HepG2 (cell line): ENCODE measurements around the gene MAGEH1. TPM values are rescaled to one million over a fixed set of nuclear protein-coding genes. Genes with fewer than 3 reads are reported as not detected.

Experiments
- ATAC-seq: fragments of 200-7000 bp; cut with Tn5 transposase; 3 replicates; pipeline ENCODE4 v1.9.1; 2020; ENCODE audit warnings: mild to moderate bottlenecking, moderate library complexity
- BruUV-seq: library from RNA; stranded (reverse); fragments of 400-500 nt; replicated peaks from 2 replicates; lab custom pipeline; 2021; lab: Mats Ljungman, UMichigan
- CTCF ChIA-PET: fragments of 300-600 bp; formaldehyde crosslinking; extraction: SDS; loops from one replicate; lab custom pipeline; 2021; ENCODE audit warnings: low total read pairs, inconsistent platforms, low intra/inter-chr PET ratio; lab: Yijun Ruan, JAX
- POLR2A ChIA-PET: fragments of 350-600 bp; sonication (Branson Sonifier 250); formaldehyde crosslinking; loops from one replicate; lab custom pipeline; 2020; ENCODE audit warnings: antibody characterized with exemption, inconsistent platforms; lab: Yijun Ruan, JAX
- DNase-seq: peaks from one replicate; pipeline ENCODE4 v3.0.0-alpha.2; 2015; ENCODE audit warnings: low spot score
- FAIRE-seq: peaks from 3 replicates; lab custom pipeline; 2011; peaks lifted over from hg19 to GRCh38; lab: Jason Lieb, UNC
- H2AFZ ChIP-seq: one replicate; pipeline ENCODE4 v1.6.1; 2011; ENCODE audit warnings: low read length, inconsistent platforms
- H3K27ac ChIP-seq: fragments of 300-600 bp; 3 replicates; pipeline ENCODE4 v1.8.0; 2011; ENCODE audit warnings: mixed run types, mild to moderate bottlenecking, mixed read lengths, low read length, inconsistent platforms; ENCODE audit not compliant: insufficient read depth; ENCODE audit errors: extremely low read length
- H3K27me3 ChIP-seq, 2 experiments: fragments of 200-600 bp in 1 of 2; 2 replicates in 1 of 2; 3 replicates in 1 of 2; pipeline versions ENCODE4 v1.6.0 to v1.8.0; 2011; ENCODE audit warnings: low read length in 2 of 2, mild to moderate bottlenecking in 2 of 2, moderate library complexity in 2 of 2, inconsistent platforms in 1 of 2; ENCODE audit not compliant: insufficient read depth in 2 of 2, control insufficient read depth in 1 of 2
- H3K36me3 ChIP-seq, 2 experiments: fragments of 200-600 bp in 1 of 2; replicated peaks in 1 of 2; 2 replicates in 1 of 2; 3 replicates in 1 of 2; pipeline versions ENCODE4 v1.5.1 to v1.8.0; 2011; ENCODE audit warnings: low read length in 2 of 2, inconsistent platforms in 1 of 2; ENCODE audit not compliant: insufficient read depth in 2 of 2, control insufficient read depth in 1 of 2
- H3K4me1 ChIP-seq: 2 replicates; pipeline ENCODE4 v1.5.1; 2012; ENCODE audit warnings: low read length, inconsistent platforms; ENCODE audit not compliant: insufficient read depth
- H3K4me2 ChIP-seq: 2 replicates; pipeline ENCODE4 v1.6.0; 2011; ENCODE audit warnings: low read depth, low read length, inconsistent platforms
- H3K4me3 ChIP-seq, 3 experiments: fragments of 200-600 bp in 1 of 3; sonication (generic), shearing (Covaris generic) in 1 of 3; replicated peaks in 1 of 3; 2 replicates each; pipeline ENCODE4 v1.5.1; 2011 to 2016; ENCODE audit warnings: low read length in 3 of 3, inconsistent platforms in 2 of 3, low read depth in 2 of 3, mild to moderate bottlenecking in 2 of 3, control low read depth in 1 of 3, mixed read lengths in 1 of 3; ENCODE audit not compliant: insufficient read depth in 1 of 3
- H3K79me2 ChIP-seq: one replicate; pipeline ENCODE4 v1.6.1; 2011; ENCODE audit warnings: low read length, inconsistent platforms; ENCODE audit not compliant: insufficient read depth
- H3K9ac ChIP-seq: 2 replicates; pipeline ENCODE4 v1.6.0; 2011; ENCODE audit warnings: mild to moderate bottlenecking, low read depth, low read length, inconsistent platforms; ENCODE audit not compliant: insufficient read depth
- H3K9me3 ChIP-seq: 2 replicates; pipeline ENCODE4 v1.5.1; 2012; ENCODE audit warnings: mild to moderate bottlenecking, low read length
- H4K20me1 ChIP-seq: 2 replicates; pipeline ENCODE4 v1.6.0; 2011; ENCODE audit warnings: inconsistent platforms, mild to moderate bottlenecking, low read length, moderate library complexity; ENCODE audit not compliant: insufficient read depth
- ATF5 ChIP-seq: sonication (generic); formaldehyde crosslinking; IDR thresholded peaks from 2 replicates; pipeline ENCODE4 v1.4.0; 2020; ENCODE audit warnings: mild to moderate bottlenecking, low read depth, missing genetic modification reagents
- HCFC1 ChIP-seq: fragments of 150-350 bp; IDR thresholded peaks from 2 replicates; pipeline ENCODE4 v1.6.1; 2014; ENCODE audit warnings: low read depth, low read length
- ISL2 ChIP-seq: sonication (generic); formaldehyde crosslinking; IDR thresholded peaks from 2 replicates; pipeline ENCODE4 v1.5.0; 2020; ENCODE audit warnings: missing genetic modification reagents
- KDM3A ChIP-seq: IDR thresholded peaks from 2 replicates; pipeline ENCODE4 v1.6.1; 2018; ENCODE audit warnings: low read depth, missing compliant biosample characterization
- KDM5B ChIP-seq: sonication (generic); formaldehyde crosslinking; IDR thresholded peaks from 2 replicates; pipeline ENCODE4 v1.4.0; 2020; ENCODE audit warnings: missing genetic modification reagents, mild to moderate bottlenecking, borderline replicate concordance
- KLF16 ChIP-seq, 2 experiments: sonication (generic) in 1 of 2; formaldehyde crosslinking in 1 of 2; IDR thresholded peaks; 2 replicates each; pipeline versions ENCODE4 v1.6.1 to v1.8.0; 2016 to 2023; ENCODE audit warnings: missing genetic modification reagents in 2 of 2, missing compliant biosample characterization in 1 of 2
- MAZ ChIP-seq, 2 experiments: sonication (generic) in 1 of 2; formaldehyde crosslinking in 1 of 2; IDR thresholded peaks; 2 replicates each; pipeline versions ENCODE4 v1.5.0 to v1.6.1; 2012 to 2020; ENCODE audit warnings: low read depth in 2 of 2, mild to moderate bottlenecking in 2 of 2, borderline replicate concordance in 1 of 2, improper control_type of control experiment in 1 of 2, low read length in 1 of 2, missing genetic modification reagents in 1 of 2, moderate library complexity in 1 of 2
- NFE2L2 ChIP-seq: fragments of 150-350 bp; IDR thresholded peaks from 2 replicates; pipeline ENCODE4 v1.6.1; 2014; ENCODE audit warnings: low read length
- NFKB2 ChIP-seq: sonication (generic); formaldehyde crosslinking; IDR thresholded peaks from 2 replicates; pipeline ENCODE4 v1.4.0; 2020; ENCODE audit warnings: missing genetic modification reagents, borderline replicate concordance
- NR2F6 ChIP-seq, 2 experiments: IDR thresholded peaks; 2 replicates each; pipeline ENCODE4 v1.6.1; 2016; ENCODE audit warnings: antibody characterized with exemption in 1 of 2, mild to moderate bottlenecking in 1 of 2
- REL ChIP-seq: sonication (generic); formaldehyde crosslinking; conservative IDR thresholded peaks from 2 replicates; pipeline ENCODE4 v1.8.0; 2022; ENCODE audit warnings: mild to moderate bottlenecking, missing genetic modification reagents, moderate library complexity
- REPIN1 ChIP-seq: sonication (generic); formaldehyde crosslinking; IDR thresholded peaks from 2 replicates; pipeline ENCODE4 v1.8.0; 2022; ENCODE audit warnings: missing genetic modification reagents, low read depth, mild to moderate bottlenecking, borderline replicate concordance
- ZNF260 ChIP-seq: sonication (generic); formaldehyde crosslinking; IDR thresholded peaks from 2 replicates; pipeline ENCODE4 v1.4.0; 2020; ENCODE audit warnings: missing genetic modification reagents, low read depth, mild to moderate bottlenecking, borderline replicate concordance
- ZNF281 ChIP-seq: sonication (generic); formaldehyde crosslinking; IDR thresholded peaks from 2 replicates; pipeline ENCODE4 v1.4.0; 2020; ENCODE audit warnings: missing genetic modification reagents, borderline replicate concordance
- ZNF350 ChIP-seq: sonication (generic); formaldehyde crosslinking; IDR thresholded peaks from 2 replicates; pipeline ENCODE4 v1.4.0; 2020; ENCODE audit warnings: mild to moderate bottlenecking, low read depth, missing genetic modification reagents, borderline replicate concordance
- ZNF709 ChIP-seq: sonication (generic); formaldehyde crosslinking; IDR thresholded peaks from 2 replicates; pipeline ENCODE4 v1.5.0; 2020; ENCODE audit warnings: mild to moderate bottlenecking, missing genetic modification reagents
- ZNF878 ChIP-seq: sonication (generic); formaldehyde crosslinking; IDR thresholded peaks from 2 replicates; pipeline ENCODE4 v1.8.1; 2023; ENCODE audit warnings: mild to moderate bottlenecking, missing genetic modification reagents, moderate library complexity
- WGBS: methylation state at CpG from one replicate; pipeline ENCODE4 v1.1.6; 2017; ENCODE audit warnings: low lambda C conversion rate; 5-methylcytosine and 5-hydroxymethylcytosine counted together
- in situ Hi-C: cut with HindIII; loops from 2 replicates; pipeline ENCODE4 v1.10.0; 2017; ENCODE audit warnings: low pct_unique_long_range_greater_than_20kb; ENCODE audit not compliant: extremely low pct_ligation_motif_present
- intact Hi-C: fragments of 100-400 bp; cut with micrococcal nuclease; formaldehyde crosslinking; loops from one replicate; pipeline ENCODE4 v1.10.0; 2022; ENCODE audit not compliant: unreplicated experiment
- polyA plus RNA-seq, 8 experiments: library from polyadenylated mRNA; depleted of rRNA in 3 of 8; stranded (reverse) in 7 of 8; unstranded in 1 of 8; fragments of >200 nt; fragmentation: Illumina TruSeq in 4 of 8; extraction: Trizol in 4 of 8; gene quantifications; 2 replicates each; pipeline versions ENCODE4 v1.2.1 to v1.2.3, GENCODE V29; 2011 to 2016; ENCODE audit warnings: low read depth in 4 of 8, missing spikeins in 1 of 8, mixed read lengths in 1 of 8; ENCODE audit not compliant: insufficient read depth in 1 of 8
- total RNA-seq, 5 experiments: library from RNA; depleted of rRNA; stranded (reverse); fragments of >200 nt; fragmentation: Illumina TruSeq; extraction: Trizol; gene quantifications; 2 replicates each; pipeline ENCODE4 v1.2.3, GENCODE V29; 2016; ENCODE audit warnings: low read depth in 1 of 5

MAGEH1 gene
- total and polyA plus RNA-seq, 2 of the 13 experiments (the other 11 are each of a cell fraction or from before 2014, with no cell fraction given), result 3.8 to 5.0 TPM

GRCh38 chrX:55489314-55490009 lies 37.5 kb downstream of the MAGEH1 start, which contains the start of gene USP51 (continued):
- TF ChIP-seq KDM3A (CRISPR knock-in tag) (no peak), ZNF350 (no peak)

GRCh38 chrX:55490121-55490520 lies 38.2 kb downstream of the MAGEH1 start:
- in situ Hi-C loops, result no loop called here
- POLR2A ChIA-PET, result no interaction called here

More at GRCh38 chrX:55490121-55490520, 38.2 kb downstream of the MAGEH1 start:
- H3K27me3 ChIP-seq, result no peaks in the 10 kb centered on the region
- no peak for TF ChIP-seq ZNF281 (CRISPR knock-in tag)
- no peak for TF ChIP-seq NR2F6 (IDR thresholded peaks at IDR 0.05)
- TF ChIP-seq NR2F6 (CRISPR knock-in tag; IDR thresholded peaks at IDR 0.05), result no peak
- TF ChIP-seq KLF16 (CRISPR knock-in tag; IDR thresholded peaks at IDR 0.05), result no peak
- TF ChIP-seq MAZ (IDR thresholded peaks at IDR 0.05; ENCODE audit: borderline replicate concordance, low read depth, low read length), result no peak
- TF ChIP-seq MAZ (CRISPR knock-in tag; IDR thresholded peaks at IDR 0.05; ENCODE audit: low read depth), result no peak
- TF ChIP-seq HCFC1, result no peak
- TF ChIP-seq REPIN1 (CRISPR knock-in tag), result no peak
- no peak for TF ChIP-seq KDM5B (CRISPR knock-in tag)
- no peak for TF ChIP-seq ATF5 (CRISPR knock-in tag)
- TF ChIP-seq ZNF878 (CRISPR knock-in tag), result no peak
- no peak for TF ChIP-seq ISL2
- no peak for TF ChIP-seq ZNF709 (CRISPR knock-in tag)
- TF ChIP-seq REL (CRISPR knock-in tag), result no peak
- no peak for TF ChIP-seq NFE2L2
- no peak for TF ChIP-seq ZNF260
- TF ChIP-seq NFKB2 (CRISPR knock-in tag), result no peak
- H3K79me2 ChIP-seq, result no peaks in the 10 kb centered on the region
- H2AFZ ChIP-seq, result no peak overlapping the region
- no peak overlapping the region for H3K4me3 ChIP-seq
- 63% methylated on average over 4 of the region's 4 CpGs for WGBS
- H3K27ac ChIP-seq, result no peak overlapping the region
- intact Hi-C loops, result no loop called here
- CTCF ChIA-PET, result no interaction called here
- FAIRE-seq (no peak), DNase-seq (no peak), ATAC-seq (no peak)
- BruUV-seq, result no TSS peak
- H3K36me3 ChIP-seq, result no peaks in the 10 kb centered on the region
- H3K9me3 ChIP-seq, result no peaks in the 10 kb centered on the region
- H3K9ac ChIP-seq, result no peak overlapping the region
- no peaks in the 10 kb centered on the region for H3K4me1 ChIP-seq
- no peak overlapping the region for H3K4me2 ChIP-seq
- no peaks in the 10 kb centered on the region for H4K20me1 ChIP-seq
